HepG2 (cell line): Measurements from ENCODE around the gene MAP3K9. TPM values are rescaled to one million over a fixed set of nuclear protein-coding genes. Genes with fewer than 3 reads are reported as not detected.

ENCODE experiments used
- FOSL1 ChIP-seq: sonication (generic); formaldehyde crosslinking; IDR thresholded peaks from 2 replicates; pipeline ENCODE4 v1.9.0; 2021; ENCODE audit warnings: missing genetic modification reagents, borderline replicate concordance
- FOSL2 ChIP-seq: sonication (generic); formaldehyde crosslinking; IDR thresholded peaks from 2 replicates; pipeline ENCODE4 v1.4.0; 2020; ENCODE audit warnings: missing genetic modification reagents
- FOXO1 ChIP-seq: sonication (generic); formaldehyde crosslinking; IDR thresholded peaks from 2 replicates; pipeline ENCODE4 v1.4.0; 2020; ENCODE audit warnings: missing genetic modification reagents
- GATAD1 ChIP-seq: IDR thresholded peaks from 2 replicates; pipeline ENCODE4 v1.6.1; 2016; ENCODE audit warnings: missing genetic modification reagents, missing compliant biosample characterization
- HNRNPUL1 ChIP-seq: fragments of 200-400 bp; formaldehyde crosslinking; IDR thresholded peaks from 2 replicates; pipeline ENCODE4 v1.6.1; 2017; ENCODE audit warnings: low read depth, mild to moderate bottlenecking, low read length, moderate library complexity
- NCOR1 ChIP-seq: fragments of 200-600 bp; sonication (generic); IDR thresholded peaks from 2 replicates; pipeline ENCODE4 v1.7.0; 2017; ENCODE audit warnings: antibody characterized with exemption, low read length, borderline replicate concordance
- NR2F6 ChIP-seq, 2 experiments: IDR thresholded peaks; 2 replicates each; pipeline ENCODE4 v1.6.1; 2016; ENCODE audit warnings: antibody characterized with exemption in 1 of 2, mild to moderate bottlenecking in 1 of 2
- SIX4 ChIP-seq: sonication (generic); formaldehyde crosslinking; IDR thresholded peaks from 2 replicates; pipeline ENCODE4 v1.4.0; 2020; ENCODE audit warnings: missing genetic modification reagents
- SNAPC2 ChIP-seq: sonication (generic); formaldehyde crosslinking; IDR thresholded peaks from 2 replicates; pipeline ENCODE4 v1.8.1; 2022; ENCODE audit warnings: mild to moderate bottlenecking, missing genetic modification reagents
- SOX6 ChIP-seq, 2 experiments: fragments of 450-650 bp in 1 of 2; sonication (generic) in 1 of 2; formaldehyde crosslinking in 1 of 2; IDR thresholded peaks; 2 replicates each; pipeline versions ENCODE4 v1.4.0 to v1.6.1; 2017 to 2020; ENCODE audit warnings: antibody characterized with exemption in 1 of 2, mild to moderate bottlenecking in 1 of 2, missing genetic modification reagents in 1 of 2
- ZNF644 ChIP-seq: IDR thresholded peaks from 2 replicates; pipeline ENCODE4 v1.6.1; 2016; ENCODE audit warnings: low read depth
- ZNF670 ChIP-seq: sonication (generic); formaldehyde crosslinking; IDR thresholded peaks from 2 replicates; pipeline ENCODE4 v1.8.0; 2022; ENCODE audit warnings: mild to moderate bottlenecking, missing genetic modification reagents, borderline replicate concordance
- polyA plus RNA-seq, 8 experiments: library from polyadenylated mRNA; depleted of rRNA in 3 of 8; stranded (reverse) in 7 of 8; unstranded in 1 of 8; fragments of >200 nt; fragmentation: Illumina TruSeq in 4 of 8; extraction: Trizol in 4 of 8; gene quantifications; 2 replicates each; pipeline versions ENCODE4 v1.2.1 to v1.2.3, GENCODE V29; 2011 to 2016; ENCODE audit warnings: low read depth in 4 of 8, missing spikeins in 1 of 8, mixed read lengths in 1 of 8; ENCODE audit not compliant: insufficient read depth in 1 of 8
- total RNA-seq, 5 experiments: library from RNA; depleted of rRNA; stranded (reverse); fragments of >200 nt; fragmentation: Illumina TruSeq; extraction: Trizol; gene quantifications; 2 replicates each; pipeline ENCODE4 v1.2.3, GENCODE V29; 2016; ENCODE audit warnings: low read depth in 1 of 5
- TF ChIP-seq, protein P1 (sequence below): IDR thresholded peaks from 2 replicates; pipeline ENCODE4 v1.6.1; 2016; ENCODE audit warnings: low read depth
- TF ChIP-seq, protein P2 (sequence below): IDR thresholded peaks from 2 replicates; pipeline ENCODE4 v1.6.1; 2016
- TF ChIP-seq, protein P3 (sequence below): sonication (generic); formaldehyde crosslinking; IDR thresholded peaks from 2 replicates; pipeline ENCODE4 v1.4.0; 2020; ENCODE audit warnings: mild to moderate bottlenecking, missing genetic modification reagents, borderline replicate concordance

The MAP3K9 gene
- total and polyA plus RNA-seq, 2 of the 13 experiments (the other 11 are each of a cell fraction or from before 2014, with no cell fraction given): 4.3 to 4.5 TPM

DNA sequence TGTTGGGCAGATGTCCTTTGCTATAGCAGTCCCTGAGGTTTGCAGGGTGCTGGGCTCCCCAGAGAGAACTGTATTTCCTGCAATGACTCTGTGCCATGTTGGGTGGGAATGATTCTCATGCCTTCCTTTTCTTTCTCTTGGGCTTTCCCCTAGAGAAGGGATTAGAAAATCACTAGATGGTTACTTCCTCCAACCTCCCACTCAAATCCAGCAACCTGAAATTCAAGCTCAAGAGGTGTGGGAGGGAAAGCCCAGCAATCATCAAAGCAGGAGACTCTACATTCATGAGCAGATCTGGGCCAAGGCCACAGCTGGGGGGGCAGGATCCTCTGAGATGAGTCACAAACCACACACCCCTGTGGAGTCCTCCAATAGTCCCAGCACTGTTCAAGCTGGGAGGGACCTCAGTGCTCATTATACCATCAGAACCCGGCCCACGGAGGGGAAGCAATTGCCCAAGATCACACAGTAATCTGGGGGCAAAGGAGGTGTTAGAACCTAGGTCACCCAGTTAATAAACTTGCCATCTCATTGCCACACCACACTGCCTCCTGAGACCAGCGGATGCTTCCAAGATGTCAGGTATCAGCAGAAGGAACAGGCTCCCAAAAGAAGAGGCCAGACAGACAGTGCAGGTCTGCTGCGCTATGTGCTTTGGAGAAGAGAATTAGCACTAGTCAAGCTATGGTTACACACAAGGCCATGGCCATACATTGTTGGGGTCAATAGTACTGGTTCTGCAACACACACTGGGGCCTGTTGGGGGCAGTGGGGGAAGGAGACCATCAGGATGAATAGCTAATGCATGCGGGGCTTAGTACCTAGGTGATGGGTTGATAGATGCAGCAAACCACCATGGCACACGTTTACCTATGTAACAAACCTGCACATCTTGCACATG, 101.9 kb downstream of the MAP3K9 start (continued):
- TF ChIP-seq NR2F6 (IDR thresholded peaks at IDR 0.05) (peak; percentile 54; the same call in 1 of the 2 replicates), NR2F6 (CRISPR knock-in tag; IDR thresholded peaks at IDR 0.05) (peak; percentile 82), HNRNPUL1 (no peak), FOSL2 (peak; percentile 99), SOX6 (IDR thresholded peaks at IDR 0.05) (no peak), SOX6 (CRISPR knock-in tag; IDR thresholded peaks at IDR 0.05) (peak; percentile 51; the same call in 1 of the 2 replicates), SIX4 (peak; percentile 43; the same call in 1 of the 2 replicates), ZNF644 (0 out of 2 replicates have a peak, but pooled peaks have one; percentile 43), ZNF670 (CRISPR knock-in tag) (no peak), NCOR1 (no peak), FOXO1 (CRISPR knock-in tag) (peak; percentile 14; the same call in 1 of the 2 replicates), SNAPC2 (CRISPR knock-in tag) (0 out of 2 replicates have a peak, but pooled peaks have one; percentile 37), GATAD1 (CRISPR knock-in tag) (peak; percentile 40; the same call in 1 of the 2 replicates), FOSL1 (CRISPR knock-in tag) (peak; percentile 93)
- TF ChIP-seq, protein P1, sequence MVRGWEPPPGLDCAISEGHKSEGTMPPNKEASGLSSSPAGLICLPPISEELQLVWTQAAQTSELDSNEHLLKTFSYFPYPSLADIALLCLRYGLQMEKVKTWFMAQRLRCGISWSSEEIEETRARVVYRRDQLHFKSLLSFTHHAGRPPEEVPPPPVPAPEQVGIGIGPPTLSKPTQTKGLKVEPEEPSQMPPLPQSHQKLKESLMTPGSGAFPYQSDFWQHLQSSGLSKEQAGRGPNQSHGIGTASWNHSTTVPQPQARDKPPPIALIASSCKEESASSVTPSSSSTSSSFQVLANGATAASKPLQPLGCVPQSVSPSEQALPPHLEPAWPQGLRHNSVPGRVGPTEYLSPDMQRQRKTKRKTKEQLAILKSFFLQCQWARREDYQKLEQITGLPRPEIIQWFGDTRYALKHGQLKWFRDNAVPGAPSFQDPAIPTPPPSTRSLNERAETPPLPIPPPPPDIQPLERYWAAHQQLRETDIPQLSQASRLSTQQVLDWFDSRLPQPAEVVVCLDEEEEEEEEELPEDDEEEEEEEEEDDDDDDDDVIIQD (CRISPR knock-in tag): peak; percentile 40; the same call in 1 of the 2 replicates
- TF ChIP-seq, protein P2, sequence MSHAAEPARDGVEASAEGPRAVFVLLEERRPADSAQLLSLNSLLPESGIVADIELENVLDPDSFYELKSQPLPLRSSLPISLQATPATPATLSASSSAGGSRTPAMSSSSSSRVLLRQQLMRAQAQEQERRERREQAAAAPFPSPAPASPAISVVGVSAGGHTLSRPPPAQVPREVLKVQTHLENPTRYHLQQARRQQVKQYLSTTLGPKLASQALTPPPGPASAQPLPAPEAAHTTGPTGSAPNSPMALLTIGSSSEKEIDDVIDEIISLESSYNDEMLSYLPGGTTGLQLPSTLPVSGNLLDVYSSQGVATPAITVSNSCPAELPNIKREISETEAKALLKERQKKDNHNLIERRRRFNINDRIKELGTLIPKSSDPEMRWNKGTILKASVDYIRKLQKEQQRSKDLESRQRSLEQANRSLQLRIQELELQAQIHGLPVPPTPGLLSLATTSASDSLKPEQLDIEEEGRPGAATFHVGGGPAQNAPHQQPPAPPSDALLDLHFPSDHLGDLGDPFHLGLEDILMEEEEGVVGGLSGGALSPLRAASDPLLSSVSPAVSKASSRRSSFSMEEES: 0 out of 2 replicates have a peak, but pooled peaks have one; percentile 30
- TF ChIP-seq, protein P3, sequence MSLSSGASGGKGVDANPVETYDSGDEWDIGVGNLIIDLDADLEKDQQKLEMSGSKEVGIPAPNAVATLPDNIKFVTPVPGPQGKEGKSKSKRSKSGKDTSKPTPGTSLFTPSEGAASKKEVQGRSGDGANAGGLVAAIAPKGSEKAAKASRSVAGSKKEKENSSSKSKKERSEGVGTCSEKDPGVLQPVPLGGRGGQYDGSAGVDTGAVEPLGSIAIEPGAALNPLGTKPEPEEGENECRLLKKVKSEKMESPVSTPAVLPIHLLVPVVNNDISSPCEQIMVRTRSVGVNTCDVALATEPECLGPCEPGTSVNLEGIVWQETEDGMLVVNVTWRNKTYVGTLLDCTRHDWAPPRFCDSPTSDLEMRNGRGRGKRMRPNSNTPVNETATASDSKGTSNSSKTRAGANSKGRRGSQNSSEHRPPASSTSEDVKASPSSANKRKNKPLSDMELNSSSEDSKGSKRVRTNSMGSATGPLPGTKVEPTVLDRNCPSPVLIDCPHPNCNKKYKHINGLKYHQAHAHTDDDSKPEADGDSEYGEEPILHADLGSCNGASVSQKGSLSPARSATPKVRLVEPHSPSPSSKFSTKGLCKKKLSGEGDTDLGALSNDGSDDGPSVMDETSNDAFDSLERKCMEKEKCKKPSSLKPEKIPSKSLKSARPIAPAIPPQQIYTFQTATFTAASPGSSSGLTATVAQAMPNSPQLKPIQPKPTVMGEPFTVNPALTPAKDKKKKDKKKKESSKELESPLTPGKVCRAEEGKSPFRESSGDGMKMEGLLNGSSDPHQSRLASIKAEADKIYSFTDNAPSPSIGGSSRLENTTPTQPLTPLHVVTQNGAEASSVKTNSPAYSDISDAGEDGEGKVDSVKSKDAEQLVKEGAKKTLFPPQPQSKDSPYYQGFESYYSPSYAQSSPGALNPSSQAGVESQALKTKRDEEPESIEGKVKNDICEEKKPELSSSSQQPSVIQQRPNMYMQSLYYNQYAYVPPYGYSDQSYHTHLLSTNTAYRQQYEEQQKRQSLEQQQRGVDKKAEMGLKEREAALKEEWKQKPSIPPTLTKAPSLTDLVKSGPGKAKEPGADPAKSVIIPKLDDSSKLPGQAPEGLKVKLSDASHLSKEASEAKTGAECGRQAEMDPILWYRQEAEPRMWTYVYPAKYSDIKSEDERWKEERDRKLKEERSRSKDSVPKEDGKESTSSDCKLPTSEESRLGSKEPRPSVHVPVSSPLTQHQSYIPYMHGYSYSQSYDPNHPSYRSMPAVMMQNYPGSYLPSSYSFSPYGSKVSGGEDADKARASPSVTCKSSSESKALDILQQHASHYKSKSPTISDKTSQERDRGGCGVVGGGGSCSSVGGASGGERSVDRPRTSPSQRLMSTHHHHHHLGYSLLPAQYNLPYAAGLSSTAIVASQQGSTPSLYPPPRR (CRISPR knock-in tag): peak; percentile 50; the same call in 1 of the 2 replicates
